ENCODE data around the gene OR4D9. TPM values are rescaled to one million over a fixed set of nuclear protein-coding genes. Genes with fewer than 3 reads are reported as not detected.

OR4D9 gene
- total RNA-seq, 1 experiment from 2014 or later = not detected

DNA sequence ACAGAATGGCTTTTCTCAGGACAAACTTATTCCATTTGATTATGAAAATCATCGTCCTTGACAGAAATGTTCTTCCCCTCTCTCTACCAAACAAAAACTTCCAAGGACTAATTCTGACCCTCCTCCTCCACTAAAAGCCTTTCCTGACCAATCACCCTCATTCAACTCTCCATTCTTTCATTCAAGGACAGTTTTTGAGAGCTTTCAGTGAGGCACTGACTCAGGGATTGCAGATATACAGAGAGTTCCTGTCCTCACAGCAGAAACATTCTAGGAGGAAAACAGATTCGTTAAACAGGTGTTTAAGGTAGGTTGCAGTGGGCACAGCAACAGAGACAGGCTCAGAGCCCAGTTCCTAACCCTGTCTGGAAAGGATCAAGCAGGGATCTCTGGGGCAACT, 41.5 kb downstream of the OR4D9 start:
- Mint-ChIP-seq H3K27me3 (ENCODE audit: low read depth) (peaks cover 7% of the 10 kb centered on the region), H3K4me3 (peak overlapping the region; percentile 86), H3K36me3 (no peaks in the 10 kb centered on the region), H3K27ac (no peak overlapping the region), H3K4me1 (peaks cover 15% of the 10 kb centered on the region), H3K9me3 (no peaks in the 10 kb centered on the region)
- TF ChIP-seq ESRRA (CRISPR knock-in tag; IDR thresholded peaks at IDR 0.05; ENCODE audit: borderline replicate concordance) (no peak), GTF2I (CRISPR knock-in tag; conservative IDR thresholded peaks at IDR 0.05) (no peak), ZNF121 (CRISPR knock-in tag; IDR thresholded peaks at IDR 0.05) (no peak), ATF1 (CRISPR knock-in tag; IDR thresholded peaks at IDR 0.05) (no peak), EMX1 (CRISPR knock-in tag; IDR thresholded peaks at IDR 0.05) (no peak), ELF4 (CRISPR knock-in tag; IDR thresholded peaks at IDR 0.05; ENCODE audit: low read depth) (no peak), ZNF219 (CRISPR knock-in tag; IDR thresholded peaks at IDR 0.05; ENCODE audit: borderline replicate concordance) (no peak)
- TF ChIP-seq, protein P1, sequence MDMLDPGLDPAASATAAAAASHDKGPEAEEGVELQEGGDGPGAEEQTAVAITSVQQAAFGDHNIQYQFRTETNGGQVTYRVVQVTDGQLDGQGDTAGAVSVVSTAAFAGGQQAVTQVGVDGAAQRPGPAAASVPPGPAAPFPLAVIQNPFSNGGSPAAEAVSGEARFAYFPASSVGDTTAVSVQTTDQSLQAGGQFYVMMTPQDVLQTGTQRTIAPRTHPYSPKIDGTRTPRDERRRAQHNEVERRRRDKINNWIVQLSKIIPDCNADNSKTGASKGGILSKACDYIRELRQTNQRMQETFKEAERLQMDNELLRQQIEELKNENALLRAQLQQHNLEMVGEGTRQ (CRISPR knock-in tag; IDR thresholded peaks at IDR 0.05) = no peak
- TF ChIP-seq, protein P2, sequence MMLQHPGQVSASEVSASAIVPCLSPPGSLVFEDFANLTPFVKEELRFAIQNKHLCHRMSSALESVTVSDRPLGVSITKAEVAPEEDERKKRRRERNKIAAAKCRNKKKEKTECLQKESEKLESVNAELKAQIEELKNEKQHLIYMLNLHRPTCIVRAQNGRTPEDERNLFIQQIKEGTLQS (CRISPR knock-in tag; conservative IDR thresholded peaks at IDR 0.05) = no peak
- TF ChIP-seq, protein P3, sequence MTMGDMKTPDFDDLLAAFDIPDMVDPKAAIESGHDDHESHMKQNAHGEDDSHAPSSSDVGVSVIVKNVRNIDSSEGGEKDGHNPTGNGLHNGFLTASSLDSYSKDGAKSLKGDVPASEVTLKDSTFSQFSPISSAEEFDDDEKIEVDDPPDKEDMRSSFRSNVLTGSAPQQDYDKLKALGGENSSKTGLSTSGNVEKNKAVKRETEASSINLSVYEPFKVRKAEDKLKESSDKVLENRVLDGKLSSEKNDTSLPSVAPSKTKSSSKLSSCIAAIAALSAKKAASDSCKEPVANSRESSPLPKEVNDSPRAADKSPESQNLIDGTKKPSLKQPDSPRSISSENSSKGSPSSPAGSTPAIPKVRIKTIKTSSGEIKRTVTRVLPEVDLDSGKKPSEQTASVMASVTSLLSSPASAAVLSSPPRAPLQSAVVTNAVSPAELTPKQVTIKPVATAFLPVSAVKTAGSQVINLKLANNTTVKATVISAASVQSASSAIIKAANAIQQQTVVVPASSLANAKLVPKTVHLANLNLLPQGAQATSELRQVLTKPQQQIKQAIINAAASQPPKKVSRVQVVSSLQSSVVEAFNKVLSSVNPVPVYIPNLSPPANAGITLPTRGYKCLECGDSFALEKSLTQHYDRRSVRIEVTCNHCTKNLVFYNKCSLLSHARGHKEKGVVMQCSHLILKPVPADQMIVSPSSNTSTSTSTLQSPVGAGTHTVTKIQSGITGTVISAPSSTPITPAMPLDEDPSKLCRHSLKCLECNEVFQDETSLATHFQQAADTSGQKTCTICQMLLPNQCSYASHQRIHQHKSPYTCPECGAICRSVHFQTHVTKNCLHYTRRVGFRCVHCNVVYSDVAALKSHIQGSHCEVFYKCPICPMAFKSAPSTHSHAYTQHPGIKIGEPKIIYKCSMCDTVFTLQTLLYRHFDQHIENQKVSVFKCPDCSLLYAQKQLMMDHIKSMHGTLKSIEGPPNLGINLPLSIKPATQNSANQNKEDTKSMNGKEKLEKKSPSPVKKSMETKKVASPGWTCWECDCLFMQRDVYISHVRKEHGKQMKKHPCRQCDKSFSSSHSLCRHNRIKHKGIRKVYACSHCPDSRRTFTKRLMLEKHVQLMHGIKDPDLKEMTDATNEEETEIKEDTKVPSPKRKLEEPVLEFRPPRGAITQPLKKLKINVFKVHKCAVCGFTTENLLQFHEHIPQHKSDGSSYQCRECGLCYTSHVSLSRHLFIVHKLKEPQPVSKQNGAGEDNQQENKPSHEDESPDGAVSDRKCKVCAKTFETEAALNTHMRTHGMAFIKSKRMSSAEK (CRISPR knock-in tag; IDR thresholded peaks at IDR 0.05; ENCODE audit: borderline replicate concordance) = no peak
- DNase-seq (ENCODE audit: low spot score) = no peak
- ATAC-seq = no peak
- CTCF ChIA-PET = interaction anchor here (1.0 kb wide), 2 partner anchors 13 to 16 kb away, joined by 3 to 6 read pairs; no protein-coding TSS in a partner anchor
- POLR2A ChIA-PET = interaction anchor here (0.9 kb wide), 1 partner anchor 13 kb away, joined by 3 read pairs; no protein-coding TSS in a partner anchor

DNA sequence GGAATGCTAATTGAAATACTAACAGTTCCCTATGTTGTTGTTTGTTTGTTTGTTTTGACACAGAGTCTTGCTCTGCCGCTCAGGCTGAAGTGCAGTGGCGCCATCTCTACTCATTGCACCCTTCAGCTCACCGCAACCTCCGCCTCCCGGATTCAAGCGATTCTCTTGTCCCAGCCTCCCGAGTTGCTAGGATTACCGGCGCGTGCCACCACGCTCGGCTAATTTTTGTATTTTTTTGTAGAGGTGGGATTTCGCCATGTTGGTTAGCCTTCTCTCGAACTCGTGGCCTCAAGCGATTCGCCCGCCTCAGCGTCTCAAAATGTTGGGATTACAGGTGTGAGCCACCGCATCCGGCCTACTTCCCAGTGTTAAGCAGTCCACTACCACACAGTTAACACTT, 42.0 kb downstream of the OR4D9 start:
- Mint-ChIP-seq H3K4me1 (peaks cover 12% of the 10 kb centered on the region), H3K9me3 (no peaks in the 10 kb centered on the region), H3K27ac (no peak overlapping the region), H3K27me3 (ENCODE audit: low read depth) (peaks cover 7% of the 10 kb centered on the region), H3K4me3 (peak overlapping the region; percentile 86), H3K36me3 (no peaks in the 10 kb centered on the region)
- POLR2A ChIA-PET = no interaction called here
- CTCF ChIA-PET = interaction anchor here (1.0 kb wide), 2 partner anchors 12 to 16 kb away, joined by 3 to 6 read pairs; no protein-coding TSS in a partner anchor
- DNase-seq (ENCODE audit: low spot score) (no peak), ATAC-seq (no peak)
- TF ChIP-seq, protein P4, sequence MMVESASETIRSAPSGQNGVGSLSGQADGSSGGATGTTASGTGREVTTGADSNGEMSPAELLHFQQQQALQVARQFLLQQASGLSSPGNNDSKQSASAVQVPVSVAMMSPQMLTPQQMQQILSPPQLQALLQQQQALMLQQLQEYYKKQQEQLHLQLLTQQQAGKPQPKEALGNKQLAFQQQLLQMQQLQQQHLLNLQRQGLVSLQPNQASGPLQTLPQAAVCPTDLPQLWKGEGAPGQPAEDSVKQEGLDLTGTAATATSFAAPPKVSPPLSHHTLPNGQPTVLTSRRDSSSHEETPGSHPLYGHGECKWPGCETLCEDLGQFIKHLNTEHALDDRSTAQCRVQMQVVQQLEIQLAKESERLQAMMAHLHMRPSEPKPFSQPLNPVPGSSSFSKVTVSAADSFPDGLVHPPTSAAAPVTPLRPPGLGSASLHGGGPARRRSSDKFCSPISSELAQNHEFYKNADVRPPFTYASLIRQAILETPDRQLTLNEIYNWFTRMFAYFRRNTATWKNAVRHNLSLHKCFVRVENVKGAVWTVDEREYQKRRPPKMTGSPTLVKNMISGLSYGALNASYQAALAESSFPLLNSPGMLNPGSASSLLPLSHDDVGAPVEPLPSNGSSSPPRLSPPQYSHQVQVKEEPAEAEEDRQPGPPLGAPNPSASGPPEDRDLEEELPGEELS (CRISPR knock-in tag; IDR thresholded peaks at IDR 0.05) = no peak
- TF ChIP-seq FOXJ3 (CRISPR knock-in tag; IDR thresholded peaks at IDR 0.05; ENCODE audit: borderline replicate concordance) (no peak), GTF2I (CRISPR knock-in tag; conservative IDR thresholded peaks at IDR 0.05) (no peak), NR1H2 (CRISPR knock-in tag; IDR thresholded peaks at IDR 0.05) (no peak), ZNF416 (CRISPR knock-in tag; IDR thresholded peaks at IDR 0.05) (no peak)
- TF ChIP-seq, protein P5, sequence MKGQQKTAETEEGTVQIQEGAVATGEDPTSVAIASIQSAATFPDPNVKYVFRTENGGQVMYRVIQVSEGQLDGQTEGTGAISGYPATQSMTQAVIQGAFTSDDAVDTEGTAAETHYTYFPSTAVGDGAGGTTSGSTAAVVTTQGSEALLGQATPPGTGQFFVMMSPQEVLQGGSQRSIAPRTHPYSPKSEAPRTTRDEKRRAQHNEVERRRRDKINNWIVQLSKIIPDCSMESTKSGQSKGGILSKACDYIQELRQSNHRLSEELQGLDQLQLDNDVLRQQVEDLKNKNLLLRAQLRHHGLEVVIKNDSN (CRISPR knock-in tag; IDR thresholded peaks at IDR 0.05) = no peak
- TF ChIP-seq, protein P6, sequence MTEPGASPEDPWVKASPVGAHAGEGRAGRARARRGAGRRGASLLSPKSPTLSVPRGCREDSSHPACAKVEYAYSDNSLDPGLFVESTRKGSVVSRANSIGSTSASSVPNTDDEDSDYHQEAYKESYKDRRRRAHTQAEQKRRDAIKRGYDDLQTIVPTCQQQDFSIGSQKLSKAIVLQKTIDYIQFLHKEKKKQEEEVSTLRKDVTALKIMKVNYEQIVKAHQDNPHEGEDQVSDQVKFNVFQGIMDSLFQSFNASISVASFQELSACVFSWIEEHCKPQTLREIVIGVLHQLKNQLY (CRISPR knock-in tag; IDR thresholded peaks at IDR 0.05) = no peak
- TF ChIP-seq, protein P7, sequence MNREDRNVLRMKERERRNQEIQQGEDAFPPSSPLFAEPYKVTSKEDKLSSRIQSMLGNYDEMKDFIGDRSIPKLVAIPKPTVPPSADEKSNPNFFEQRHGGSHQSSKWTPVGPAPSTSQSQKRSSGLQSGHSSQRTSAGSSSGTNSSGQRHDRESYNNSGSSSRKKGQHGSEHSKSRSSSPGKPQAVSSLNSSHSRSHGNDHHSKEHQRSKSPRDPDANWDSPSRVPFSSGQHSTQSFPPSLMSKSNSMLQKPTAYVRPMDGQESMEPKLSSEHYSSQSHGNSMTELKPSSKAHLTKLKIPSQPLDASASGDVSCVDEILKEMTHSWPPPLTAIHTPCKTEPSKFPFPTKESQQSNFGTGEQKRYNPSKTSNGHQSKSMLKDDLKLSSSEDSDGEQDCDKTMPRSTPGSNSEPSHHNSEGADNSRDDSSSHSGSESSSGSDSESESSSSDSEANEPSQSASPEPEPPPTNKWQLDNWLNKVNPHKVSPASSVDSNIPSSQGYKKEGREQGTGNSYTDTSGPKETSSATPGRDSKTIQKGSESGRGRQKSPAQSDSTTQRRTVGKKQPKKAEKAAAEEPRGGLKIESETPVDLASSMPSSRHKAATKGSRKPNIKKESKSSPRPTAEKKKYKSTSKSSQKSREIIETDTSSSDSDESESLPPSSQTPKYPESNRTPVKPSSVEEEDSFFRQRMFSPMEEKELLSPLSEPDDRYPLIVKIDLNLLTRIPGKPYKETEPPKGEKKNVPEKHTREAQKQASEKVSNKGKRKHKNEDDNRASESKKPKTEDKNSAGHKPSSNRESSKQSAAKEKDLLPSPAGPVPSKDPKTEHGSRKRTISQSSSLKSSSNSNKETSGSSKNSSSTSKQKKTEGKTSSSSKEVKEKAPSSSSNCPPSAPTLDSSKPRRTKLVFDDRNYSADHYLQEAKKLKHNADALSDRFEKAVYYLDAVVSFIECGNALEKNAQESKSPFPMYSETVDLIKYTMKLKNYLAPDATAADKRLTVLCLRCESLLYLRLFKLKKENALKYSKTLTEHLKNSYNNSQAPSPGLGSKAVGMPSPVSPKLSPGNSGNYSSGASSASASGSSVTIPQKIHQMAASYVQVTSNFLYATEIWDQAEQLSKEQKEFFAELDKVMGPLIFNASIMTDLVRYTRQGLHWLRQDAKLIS (CRISPR knock-in tag; IDR thresholded peaks at IDR 0.05; ENCODE audit: borderline replicate concordance) = no peak
- TF ChIP-seq, protein P8, sequence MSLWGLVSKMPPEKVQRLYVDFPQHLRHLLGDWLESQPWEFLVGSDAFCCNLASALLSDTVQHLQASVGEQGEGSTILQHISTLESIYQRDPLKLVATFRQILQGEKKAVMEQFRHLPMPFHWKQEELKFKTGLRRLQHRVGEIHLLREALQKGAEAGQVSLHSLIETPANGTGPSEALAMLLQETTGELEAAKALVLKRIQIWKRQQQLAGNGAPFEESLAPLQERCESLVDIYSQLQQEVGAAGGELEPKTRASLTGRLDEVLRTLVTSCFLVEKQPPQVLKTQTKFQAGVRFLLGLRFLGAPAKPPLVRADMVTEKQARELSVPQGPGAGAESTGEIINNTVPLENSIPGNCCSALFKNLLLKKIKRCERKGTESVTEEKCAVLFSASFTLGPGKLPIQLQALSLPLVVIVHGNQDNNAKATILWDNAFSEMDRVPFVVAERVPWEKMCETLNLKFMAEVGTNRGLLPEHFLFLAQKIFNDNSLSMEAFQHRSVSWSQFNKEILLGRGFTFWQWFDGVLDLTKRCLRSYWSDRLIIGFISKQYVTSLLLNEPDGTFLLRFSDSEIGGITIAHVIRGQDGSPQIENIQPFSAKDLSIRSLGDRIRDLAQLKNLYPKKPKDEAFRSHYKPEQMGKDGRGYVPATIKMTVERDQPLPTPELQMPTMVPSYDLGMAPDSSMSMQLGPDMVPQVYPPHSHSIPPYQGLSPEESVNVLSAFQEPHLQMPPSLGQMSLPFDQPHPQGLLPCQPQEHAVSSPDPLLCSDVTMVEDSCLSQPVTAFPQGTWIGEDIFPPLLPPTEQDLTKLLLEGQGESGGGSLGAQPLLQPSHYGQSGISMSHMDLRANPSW (CRISPR knock-in tag; conservative IDR thresholded peaks at IDR 0.05; ENCODE audit: low read depth) = no peak
